OCI-LY3 (cell line): ENCODE data around the gene PELI3.

ENCODE experiments used
- EZH2phosphoT487 ChIP-seq: fragments of 200-600 bp; shearing (Covaris generic); IDR thresholded peaks from 2 replicates; pipeline ENCODE4 v1.6.1; 2018; ENCODE audit warnings: antibody characterized with exemption, mixed run types, low read depth
- TF ChIP-seq, protein P1 (sequence below): fragments of 200-600, 300-600 bp; sonication (generic); IDR thresholded peaks from 2 replicates; pipeline ENCODE4 v1.5.1; 2014; ENCODE audit warnings: antibody characterized with exemption, low read length, low read depth

GRCh38 chr11:66471142-66471541 lies 4.4 kb downstream of the PELI3 start:
- no peak for TF ChIP-seq EZH2phosphoT487
- TF ChIP-seq, protein P1, sequence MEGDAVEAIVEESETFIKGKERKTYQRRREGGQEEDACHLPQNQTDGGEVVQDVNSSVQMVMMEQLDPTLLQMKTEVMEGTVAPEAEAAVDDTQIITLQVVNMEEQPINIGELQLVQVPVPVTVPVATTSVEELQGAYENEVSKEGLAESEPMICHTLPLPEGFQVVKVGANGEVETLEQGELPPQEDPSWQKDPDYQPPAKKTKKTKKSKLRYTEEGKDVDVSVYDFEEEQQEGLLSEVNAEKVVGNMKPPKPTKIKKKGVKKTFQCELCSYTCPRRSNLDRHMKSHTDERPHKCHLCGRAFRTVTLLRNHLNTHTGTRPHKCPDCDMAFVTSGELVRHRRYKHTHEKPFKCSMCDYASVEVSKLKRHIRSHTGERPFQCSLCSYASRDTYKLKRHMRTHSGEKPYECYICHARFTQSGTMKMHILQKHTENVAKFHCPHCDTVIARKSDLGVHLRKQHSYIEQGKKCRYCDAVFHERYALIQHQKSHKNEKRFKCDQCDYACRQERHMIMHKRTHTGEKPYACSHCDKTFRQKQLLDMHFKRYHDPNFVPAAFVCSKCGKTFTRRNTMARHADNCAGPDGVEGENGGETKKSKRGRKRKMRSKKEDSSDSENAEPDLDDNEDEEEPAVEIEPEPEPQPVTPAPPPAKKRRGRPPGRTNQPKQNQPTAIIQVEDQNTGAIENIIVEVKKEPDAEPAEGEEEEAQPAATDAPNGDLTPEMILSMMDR: no peak
